ENCODE results near the gene KCNN2. TPM values are rescaled to one million over a fixed set of nuclear protein-coding genes. Genes with fewer than 3 reads are reported as not detected.
A peak's percentile ranks its signal among the peaks of the same experiment; 100 is the strongest.

KCNN2 gene
- total RNA-seq (0.66 TPM), polyA plus RNA-seq (1.1 TPM)
- long read RNA-seq, donor 1, result 0 reads
- long read RNA-seq, donor 2, result 0 reads
- long read RNA-seq, donor 3, partial matches to known transcripts, result 0 of 1 reads
- long read RNA-seq, donor 3, other reads (novel, unspliced or antisense), result 0 of 1 reads
- long read RNA-seq, donor 4, result 0 reads
- long read RNA-seq, donor 5, partial matches to known transcripts, result 0 of 1 reads
- long read RNA-seq, donor 5, other reads (novel, unspliced or antisense), result 0 of 1 reads
- long read RNA-seq, donor 6, result 0 reads
- long read RNA-seq, donor 7, result 0 reads
- long read RNA-seq, donor 8, result 0 reads
- long read RNA-seq, donor 9, result 0 reads
- long read RNA-seq, donor 10, result 0 reads

DNA sequence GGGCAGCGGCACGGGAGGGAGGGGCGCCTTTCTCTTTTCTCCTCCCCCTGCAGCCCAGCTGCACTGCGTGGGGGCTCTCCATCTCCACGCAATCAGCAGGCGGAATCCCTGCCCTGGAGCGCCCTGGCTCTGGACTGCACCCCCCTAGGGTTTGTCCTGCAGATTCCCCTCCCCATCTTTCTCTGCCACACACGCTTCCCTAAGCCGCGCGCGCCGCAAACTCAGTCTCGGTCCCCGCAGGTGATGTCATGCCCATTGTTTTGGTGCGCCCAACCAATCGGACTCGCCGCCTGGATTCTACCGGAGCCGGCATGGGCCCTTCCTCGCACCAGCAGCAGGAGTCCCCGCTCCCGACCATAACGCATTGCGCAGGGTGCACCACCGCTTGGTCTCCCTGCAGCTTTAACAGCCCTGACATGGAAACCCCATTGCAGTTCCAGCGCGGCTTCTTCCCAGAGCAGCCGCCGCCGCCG lies at the start of gene KCNN2:
Gene KCNN2, plus strand, starts transcription at position 347 of the 473 bp plus-strand sequence. Its CDS starts 70 bp downstream, at position 417.
- WGBS, result 3% methylated on average over 33 of the region's 33 CpGs
- Histone ChIP-seq H3K27ac (ENCODE audit: low read depth in 1 of 2, low read length in 1 of 2) (no peak within 1 kb of the TSS), H3K9me3 (ENCODE audit: control insufficient read depth in 2 of 2, insufficient read depth in 1 of 2, low read length in 1 of 2) (peaks cover 0 to 4% of the 10 kb centered on the region in 2 donors), H3K36me3 (ENCODE audit: control insufficient read depth in 2 of 2, insufficient read depth in 2 of 2, low read length in 1 of 2) (no peaks in the 10 kb centered on the region), H3K4me1 (ENCODE audit: control insufficient read depth in 2 of 2, insufficient read depth in 2 of 2, low read length in 2 of 2) (no peaks in the 10 kb centered on the region), H3K4me3 (ENCODE audit: low read length in 2 of 2) (peak within 1 kb of the TSS; percentile 22 to 27), H3K27me3 (ENCODE audit: control insufficient read depth in 2 of 2, insufficient read depth in 1 of 2, low read length in 1 of 2) (peaks cover 47 to 59% of the 10 kb centered on the region in 2 donors)
- DNase-seq (ENCODE audit: low read depth in 6 of 9, low spot score in 9 of 9), result peak in 1 of 9 donors; percentile 20

- no peaks in the 10 kb centered on the region for H3K27me3 ChIP-seq (ENCODE audit: control insufficient read depth in 2 of 2, insufficient read depth in 1 of 2, low read length in 1 of 2)
- 54% methylated on average over 1 of the region's 1 CpG for WGBS
- no peak overlapping the region for H3K27ac ChIP-seq (ENCODE audit: low read depth in 1 of 2, low read length in 1 of 2)
- no peak for DNase-seq (ENCODE audit: low read depth in 6 of 9, low spot score in 9 of 9)
- no peaks in the 10 kb centered on the region for H3K4me1 ChIP-seq (ENCODE audit: control insufficient read depth in 2 of 2, insufficient read depth in 2 of 2, low read length in 2 of 2)
- H3K9me3 ChIP-seq (ENCODE audit: control insufficient read depth in 2 of 2, insufficient read depth in 1 of 2, low read length in 1 of 2), result no peaks in the 10 kb centered on the region
- no peak overlapping the region for H3K4me3 ChIP-seq (ENCODE audit: low read length in 2 of 2)
- no peaks in the 10 kb centered on the region for H3K36me3 ChIP-seq (ENCODE audit: control insufficient read depth in 2 of 2, insufficient read depth in 2 of 2, low read length in 1 of 2)
Observed at GRCh38 chr5:114312658-114313057, 49.2 kb upstream of the KCNN2 start.

DNA sequence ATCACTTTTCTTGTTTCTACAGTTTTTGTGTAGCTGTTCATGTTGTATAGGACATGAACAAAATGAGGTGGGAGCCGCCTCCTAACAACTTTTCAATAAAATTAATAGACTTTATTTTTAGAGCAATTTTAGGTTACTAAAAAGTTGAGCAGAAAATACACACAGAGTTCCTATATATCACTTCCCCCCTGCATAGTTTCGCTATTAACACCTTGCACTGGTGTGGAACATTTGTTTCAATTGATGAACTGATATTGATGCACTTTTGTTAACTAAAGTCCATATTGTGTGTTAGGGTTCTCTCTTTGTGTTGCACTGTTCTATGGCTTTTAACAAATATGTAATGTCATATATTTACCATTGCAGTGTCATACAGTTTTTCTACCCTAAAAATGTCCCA lies 47.8 kb upstream of the KCNN2 start:
- Histone ChIP-seq H3K27me3 (ENCODE audit: control insufficient read depth in 2 of 2, insufficient read depth in 1 of 2, low read length in 1 of 2) (no peaks in the 10 kb centered on the region), H3K4me3 (ENCODE audit: low read length in 2 of 2) (no peak overlapping the region), H3K9me3 (ENCODE audit: control insufficient read depth in 2 of 2, insufficient read depth in 1 of 2, low read length in 1 of 2) (no peaks in the 10 kb centered on the region), H3K27ac (ENCODE audit: low read depth in 1 of 2, low read length in 1 of 2) (no peak overlapping the region), H3K4me1 (ENCODE audit: control insufficient read depth in 2 of 2, insufficient read depth in 2 of 2, low read length in 2 of 2) (no peaks in the 10 kb centered on the region), H3K36me3 (ENCODE audit: control insufficient read depth in 2 of 2, insufficient read depth in 2 of 2, low read length in 1 of 2) (no peaks in the 10 kb centered on the region)
- no peak for DNase-seq (ENCODE audit: low read depth in 6 of 9, low spot score in 9 of 9)
- WGBS, result 87% methylated on average over 2 of the region's 2 CpGs

- WGBS, result 65% methylated on average over 4 of the region's 4 CpGs
- Histone ChIP-seq H3K36me3 (ENCODE audit: control insufficient read depth in 2 of 2, insufficient read depth in 2 of 2, low read length in 1 of 2) (no peaks in the 10 kb centered on the region), H3K4me3 (ENCODE audit: low read length in 2 of 2) (no peak overlapping the region), H3K27me3 (ENCODE audit: control insufficient read depth in 2 of 2, insufficient read depth in 1 of 2, low read length in 1 of 2) (no peaks in the 10 kb centered on the region), H3K4me1 (ENCODE audit: control insufficient read depth in 2 of 2, insufficient read depth in 2 of 2, low read length in 2 of 2) (no peaks in the 10 kb centered on the region), H3K27ac (ENCODE audit: low read depth in 1 of 2, low read length in 1 of 2) (no peak overlapping the region), H3K9me3 (ENCODE audit: control insufficient read depth in 2 of 2, insufficient read depth in 1 of 2, low read length in 1 of 2) (no peaks in the 10 kb centered on the region)
- DNase-seq (ENCODE audit: low read depth in 6 of 9, low spot score in 9 of 9), result no peak
Observed at GRCh38 chr5:114316167-114316566, 45.7 kb upstream of the KCNN2 start.

DNA sequence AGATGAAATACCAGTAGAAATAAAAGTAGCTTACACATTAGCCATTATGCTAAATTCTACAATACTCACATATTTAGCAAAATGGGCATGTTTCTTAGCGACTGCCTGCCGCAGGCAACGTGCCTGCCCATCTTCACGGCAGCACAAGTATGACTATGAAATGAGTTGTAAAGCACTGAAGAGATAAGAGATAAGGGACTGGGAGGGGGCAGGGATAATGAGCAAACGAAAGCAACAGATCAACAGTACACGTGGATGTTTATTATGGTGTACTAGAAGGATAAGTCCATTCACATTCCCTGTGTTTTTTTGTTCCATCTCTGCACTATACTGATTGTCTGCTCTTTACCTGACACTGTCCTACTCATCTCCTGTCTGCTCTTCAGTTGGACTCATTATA lies 44.1 kb upstream of the KCNN2 start:
- no peaks in the 10 kb centered on the region for H3K4me1 ChIP-seq (ENCODE audit: control insufficient read depth in 2 of 2, insufficient read depth in 2 of 2, low read length in 2 of 2)
- no peak overlapping the region for H3K4me3 ChIP-seq (ENCODE audit: low read length in 2 of 2)
- no peaks in the 10 kb centered on the region for H3K36me3 ChIP-seq (ENCODE audit: control insufficient read depth in 2 of 2, insufficient read depth in 2 of 2, low read length in 1 of 2)
- no peaks in the 10 kb centered on the region for H3K27me3 ChIP-seq (ENCODE audit: control insufficient read depth in 2 of 2, insufficient read depth in 1 of 2, low read length in 1 of 2)
- DNase-seq (ENCODE audit: low read depth in 6 of 9, low spot score in 9 of 9), result no peak
- no peaks in the 10 kb centered on the region for H3K9me3 ChIP-seq (ENCODE audit: control insufficient read depth in 2 of 2, insufficient read depth in 1 of 2, low read length in 1 of 2)
- no peak overlapping the region for H3K27ac ChIP-seq (ENCODE audit: low read depth in 1 of 2, low read length in 1 of 2)
- WGBS, result 82% methylated on average over 6 of the region's 6 CpGs

- Histone ChIP-seq H3K27ac (ENCODE audit: low read depth in 1 of 2, low read length in 1 of 2) (no peak overlapping the region), H3K4me1 (ENCODE audit: control insufficient read depth in 2 of 2, insufficient read depth in 2 of 2, low read length in 2 of 2) (no peaks in the 10 kb centered on the region), H3K36me3 (ENCODE audit: control insufficient read depth in 2 of 2, insufficient read depth in 2 of 2, low read length in 1 of 2) (no peaks in the 10 kb centered on the region), H3K27me3 (ENCODE audit: control insufficient read depth in 2 of 2, insufficient read depth in 1 of 2, low read length in 1 of 2) (no peaks in the 10 kb centered on the region), H3K4me3 (ENCODE audit: low read length in 2 of 2) (no peak overlapping the region), H3K9me3 (ENCODE audit: control insufficient read depth in 2 of 2, insufficient read depth in 1 of 2, low read length in 1 of 2) (no peaks in the 10 kb centered on the region)
- 93% methylated on average over 1 of the region's 1 CpG for WGBS
- DNase-seq (ENCODE audit: low read depth in 6 of 9, low spot score in 9 of 9), result no peak
Observed at GRCh38 chr5:114319236-114319635, 42.6 kb upstream of the KCNN2 start.

DNA sequence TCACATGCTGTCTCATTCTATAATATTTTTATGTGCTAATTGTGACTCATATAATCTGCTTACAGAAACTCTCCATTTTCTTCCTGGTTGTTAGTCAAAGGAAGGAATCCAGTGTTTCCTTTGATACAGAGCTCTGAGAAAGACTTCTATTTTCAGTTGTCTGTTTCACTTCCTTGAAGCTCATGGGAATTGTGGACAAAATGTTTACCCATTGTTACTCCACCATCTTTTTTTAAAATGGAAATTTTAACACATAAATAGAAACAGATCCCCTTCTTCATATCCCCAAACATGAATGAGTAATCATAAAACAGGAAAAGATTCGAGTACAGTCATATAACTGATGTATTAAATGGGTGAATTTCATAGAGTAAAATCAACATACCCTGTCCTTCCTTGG lies 42.0 kb upstream of the KCNN2 start:
- no peak for DNase-seq (ENCODE audit: low read depth in 6 of 9, low spot score in 9 of 9)

DNA sequence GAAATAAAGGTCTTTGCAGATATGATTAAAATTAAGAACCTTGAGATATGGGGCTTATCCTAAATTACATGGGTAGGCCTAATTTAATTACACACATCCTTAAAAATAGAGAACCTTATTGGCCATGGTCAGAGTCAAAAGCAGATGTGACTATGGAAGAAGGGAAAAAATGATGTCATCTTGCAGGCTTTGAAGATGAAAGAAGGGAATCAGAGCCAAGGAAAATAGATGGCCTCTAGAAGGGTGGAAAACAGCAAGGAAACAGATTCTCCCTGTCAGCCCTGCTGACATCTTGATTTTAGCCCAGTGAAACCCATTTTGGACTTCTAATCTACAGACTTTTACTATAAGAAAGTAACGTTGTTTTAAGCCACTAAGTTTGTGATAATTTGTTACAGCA lies 37.6 kb upstream of the KCNN2 start:
- no peaks in the 10 kb centered on the region for H3K27me3 ChIP-seq (ENCODE audit: control insufficient read depth in 2 of 2, insufficient read depth in 1 of 2, low read length in 1 of 2)
- no peaks in the 10 kb centered on the region for H3K9me3 ChIP-seq (ENCODE audit: control insufficient read depth in 2 of 2, insufficient read depth in 1 of 2, low read length in 1 of 2)
- DNase-seq (ENCODE audit: low read depth in 6 of 9, low spot score in 9 of 9), result no peak
- H3K27ac ChIP-seq (ENCODE audit: low read depth in 1 of 2, low read length in 1 of 2), result no peak overlapping the region
- H3K4me1 ChIP-seq (ENCODE audit: control insufficient read depth in 2 of 2, insufficient read depth in 2 of 2, low read length in 2 of 2), result no peaks in the 10 kb centered on the region
- no peaks in the 10 kb centered on the region for H3K36me3 ChIP-seq (ENCODE audit: control insufficient read depth in 2 of 2, insufficient read depth in 2 of 2, low read length in 1 of 2)
- WGBS, result 95% methylated on average over 1 of the region's 1 CpG
- H3K4me3 ChIP-seq (ENCODE audit: low read length in 2 of 2), result no peak overlapping the region

More for the DNA sequence above, 42.0 kb upstream of the KCNN2 start:
- Histone ChIP-seq H3K27ac (ENCODE audit: low read depth in 1 of 2, low read length in 1 of 2) (no peak overlapping the region), H3K36me3 (ENCODE audit: control insufficient read depth in 2 of 2, insufficient read depth in 2 of 2, low read length in 1 of 2) (no peaks in the 10 kb centered on the region), H3K4me3 (ENCODE audit: low read length in 2 of 2) (no peak overlapping the region), H3K9me3 (ENCODE audit: control insufficient read depth in 2 of 2, insufficient read depth in 1 of 2, low read length in 1 of 2) (no peaks in the 10 kb centered on the region), H3K4me1 (ENCODE audit: control insufficient read depth in 2 of 2, insufficient read depth in 2 of 2, low read length in 2 of 2) (no peaks in the 10 kb centered on the region), H3K27me3 (ENCODE audit: control insufficient read depth in 2 of 2, insufficient read depth in 1 of 2, low read length in 1 of 2) (no peaks in the 10 kb centered on the region)
- WGBS, result 64% methylated on average over 1 of the region's 1 CpG

GRCh38 chr5:114325541-114325940 lies 36.3 kb upstream of the KCNN2 start:
- H3K36me3 ChIP-seq (ENCODE audit: control insufficient read depth in 2 of 2, insufficient read depth in 2 of 2, low read length in 1 of 2), result no peaks in the 10 kb centered on the region
- H3K4me1 ChIP-seq (ENCODE audit: control insufficient read depth in 2 of 2, insufficient read depth in 2 of 2, low read length in 2 of 2), result no peaks in the 10 kb centered on the region
- WGBS, result 39% methylated on average over 3 of the region's 3 CpGs
- DNase-seq (ENCODE audit: low read depth in 6 of 9, low spot score in 9 of 9), result peak in 3 of 9 donors; percentile 1 to 18 (median 1)
- H3K4me3 ChIP-seq (ENCODE audit: low read length in 2 of 2), result no peak overlapping the region
- no peaks in the 10 kb centered on the region for H3K9me3 ChIP-seq (ENCODE audit: control insufficient read depth in 2 of 2, insufficient read depth in 1 of 2, low read length in 1 of 2)
- no peak overlapping the region for H3K27ac ChIP-seq (ENCODE audit: low read depth in 1 of 2, low read length in 1 of 2)
- H3K27me3 ChIP-seq (ENCODE audit: control insufficient read depth in 2 of 2, insufficient read depth in 1 of 2, low read length in 1 of 2), result no peaks in the 10 kb centered on the region
